SH-SY5Y (cell line): ENCODE results near the gene SAMD4B.

Experiments
- GATA2 ChIP-seq: IDR thresholded peaks from 2 replicates; pipeline ENCODE4 v1.6.1; 2011; ENCODE audit warnings: mild to moderate bottlenecking, low read depth, low read length
- GATA3 ChIP-seq: IDR thresholded peaks from 2 replicates; pipeline ENCODE4 v1.6.1; 2011; ENCODE audit warnings: low read depth, mild to moderate bottlenecking, low read length, moderate library complexity

- TF ChIP-seq GATA3 (no peak), GATA2 (no peak)
Observed at GRCh38 chr19:39334444-39334976, 7.7 kb upstream of the SAMD4B start.
